HG03135 (cell line): Measurements from ENCODE around the gene WHRN.
A peak's percentile ranks its signal among the peaks of the same experiment; 100 is the strongest.

Source experiments
- ATAC-seq: cut with Tn5 transposase; IDR thresholded peaks from one replicate; pipeline ENCODE4 v1.9.1; 2021; ENCODE audit warnings: mild to moderate bottlenecking, moderate library complexity; ENCODE audit not compliant: unreplicated experiment

Gene WHRN

GRCh38 chr9:114505187-114506081 is at the start of gene WHRN:
WHRN (minus strand) TSS chr9:114505473; CDS start chr9:114504801, 672 bp downstream.
- peak; percentile 75 for ATAC-seq

DNA sequence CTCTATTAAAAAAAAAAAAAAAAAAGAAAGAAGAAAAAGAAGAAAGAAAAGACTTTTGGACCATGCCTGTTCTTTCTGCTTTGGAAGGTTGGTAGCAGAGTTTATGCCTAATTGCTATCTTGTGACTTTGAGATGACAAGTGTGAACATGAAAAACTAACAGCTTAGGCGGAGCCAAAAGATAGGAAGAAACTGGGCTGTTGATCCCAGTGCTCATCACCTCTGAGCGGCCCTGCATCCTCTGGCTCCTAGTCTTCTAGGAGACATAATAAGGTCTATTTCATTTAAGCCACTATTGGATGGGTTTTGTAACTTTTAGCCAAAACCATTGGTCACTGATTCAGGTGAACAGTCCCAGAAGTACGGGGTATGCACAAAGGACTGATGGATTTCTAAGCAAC is 47.9 kb upstream of the WHRN start:
- ATAC-seq, result no peak

- no peak for ATAC-seq
Measured at GRCh38 chr9:114552706-114553105, 47.4 kb upstream of the WHRN start.

DNA sequence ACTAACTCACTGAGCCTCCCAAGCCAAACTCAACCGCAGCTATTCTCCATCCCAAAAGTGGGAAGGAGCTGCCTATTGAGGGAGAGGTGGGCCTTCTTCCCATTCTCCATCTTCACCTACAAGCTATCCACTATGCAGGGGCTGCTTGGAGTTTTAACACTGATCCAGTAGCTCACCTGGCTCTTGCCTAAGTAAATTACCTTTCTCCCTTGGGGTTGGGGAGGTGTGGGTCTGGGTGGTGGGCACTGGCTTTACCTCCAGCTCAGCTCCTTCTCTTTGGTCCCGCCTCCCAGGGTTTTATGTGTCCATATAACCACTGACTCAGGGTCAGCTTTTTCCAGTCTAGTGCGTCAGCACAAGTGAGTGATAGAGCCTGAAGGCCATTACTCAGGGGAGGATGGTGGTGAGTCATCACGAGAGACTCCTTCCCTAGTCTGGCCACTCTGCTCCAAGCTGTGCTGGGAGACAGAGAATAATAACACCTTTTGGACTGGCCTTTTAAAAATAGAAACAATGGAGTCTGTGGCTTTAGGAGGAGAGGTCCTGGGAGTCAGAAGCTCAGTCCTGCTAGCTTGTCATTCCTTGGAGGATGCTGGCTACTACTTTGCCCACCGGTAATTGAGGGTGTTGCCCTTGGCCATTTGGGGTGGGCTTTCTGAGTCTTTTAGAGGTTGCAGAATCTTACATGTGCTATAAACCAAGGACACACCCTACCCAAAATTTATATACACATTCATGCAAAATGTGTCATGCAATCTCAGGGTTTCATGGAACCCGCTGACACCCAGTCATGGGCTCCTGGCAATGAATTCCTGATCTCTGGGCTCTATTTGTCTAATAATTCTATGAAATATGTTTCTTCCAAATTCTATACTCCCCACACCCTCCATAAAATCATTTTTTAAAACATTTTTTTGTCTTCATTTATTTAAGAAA is 46.7 kb upstream of the WHRN start:
- no peak for ATAC-seq

- no peak for ATAC-seq
Measured at GRCh38 chr9:114549697-114550330, 44.5 kb upstream of the WHRN start.

GRCh38 chr9:114546851-114547250 is 41.6 kb upstream of the WHRN start:
- no peak for ATAC-seq

DNA sequence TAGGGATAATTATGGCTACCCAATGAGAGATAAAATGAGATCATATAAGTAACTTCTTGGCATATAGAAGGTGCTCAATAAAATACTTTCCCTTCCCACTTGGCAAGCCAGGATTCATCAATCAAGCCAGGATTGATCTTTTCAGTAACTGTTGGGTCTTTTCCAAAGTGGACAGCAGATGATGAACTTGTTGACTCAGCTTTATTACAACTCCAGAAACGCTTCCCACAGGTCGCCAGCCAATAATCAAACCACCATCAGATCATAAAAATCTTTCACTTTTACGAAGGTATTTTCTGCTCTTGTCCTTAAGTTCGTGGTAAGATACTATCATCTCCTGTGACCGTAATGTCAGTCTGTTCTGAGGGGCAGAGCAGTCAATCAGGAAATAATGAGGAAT is 39.8 kb upstream of the WHRN start:
- no peak for ATAC-seq

DNA sequence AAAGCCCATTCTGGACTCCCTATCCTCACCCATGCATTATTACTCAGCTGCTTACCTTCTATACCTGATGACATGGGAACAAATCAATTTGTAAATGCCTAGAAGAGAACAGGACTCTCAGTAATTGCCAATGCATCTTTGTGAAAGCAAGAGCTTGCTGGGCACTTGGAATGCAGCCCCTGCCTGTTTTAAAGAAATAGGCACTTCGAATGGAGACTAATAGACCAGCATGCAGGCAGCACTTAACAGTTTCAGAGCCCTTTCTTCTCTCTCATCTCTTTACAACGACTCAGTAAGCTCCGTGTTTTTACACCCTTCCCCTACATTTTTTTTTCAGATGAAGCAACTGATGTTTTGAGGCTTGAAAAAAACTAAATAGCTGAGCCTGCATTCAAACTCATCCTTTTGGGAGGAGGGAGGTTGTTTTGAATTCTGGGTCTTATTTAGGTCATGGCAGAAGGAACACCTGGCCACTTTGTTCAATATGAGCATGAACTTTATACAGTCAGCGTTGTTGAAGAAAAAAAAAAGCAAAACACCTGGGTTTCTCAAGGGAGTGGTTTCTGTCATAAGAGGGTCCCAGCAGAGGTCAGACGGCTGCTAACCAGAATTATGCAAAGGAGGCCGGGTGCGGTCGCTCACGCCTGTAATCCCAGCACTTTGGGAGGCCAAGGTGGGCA is 34.6 kb upstream of the WHRN start:
- no peak for ATAC-seq

DNA sequence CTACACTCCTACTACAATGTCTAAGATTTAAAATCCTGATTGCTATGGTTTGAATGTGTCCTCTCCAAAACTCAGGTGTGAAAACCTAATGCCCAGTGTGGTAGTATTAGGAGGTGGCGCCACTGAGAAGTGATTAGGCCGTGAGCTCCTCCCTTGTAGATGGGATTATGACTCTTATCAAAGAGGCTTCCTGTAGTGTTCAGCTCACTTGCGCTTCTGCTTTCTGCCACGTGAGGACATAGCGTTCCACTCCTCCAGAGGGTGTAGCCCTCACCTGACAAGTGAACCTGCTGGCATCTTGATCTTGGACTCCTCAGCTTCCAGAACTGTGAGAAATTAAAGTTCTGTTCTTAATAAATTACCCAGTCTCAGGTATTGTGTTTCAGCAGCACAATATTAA is 33.0 kb upstream of the WHRN start:
- no peak for ATAC-seq

- ATAC-seq, result no peak
Measured at GRCh38 chr9:114532561-114533237, 27.4 kb upstream of the WHRN start.

- ATAC-seq, result no peak
Measured at GRCh38 chr9:114529285-114529684, 24.0 kb upstream of the WHRN start.

DNA sequence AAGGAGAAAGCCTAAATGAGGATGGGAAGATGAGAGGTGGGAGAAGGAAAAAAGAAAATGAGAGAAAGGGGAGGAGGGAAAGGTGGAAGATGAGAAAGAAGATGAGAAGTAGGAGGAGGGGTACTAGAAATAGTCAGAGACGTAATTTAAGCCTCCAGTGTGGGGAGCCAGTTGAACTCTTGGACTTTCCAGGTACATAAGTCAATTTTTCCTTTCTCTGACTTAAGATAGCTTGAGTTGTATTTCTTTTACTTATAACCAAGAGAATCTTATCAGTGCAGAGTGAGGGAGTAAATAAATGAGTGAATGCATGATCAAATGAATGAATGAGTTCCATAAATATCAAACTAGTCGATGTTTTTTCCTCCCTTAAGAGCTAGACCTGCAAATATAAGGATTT is 21.5 kb upstream of the WHRN start:
- no peak for ATAC-seq

DNA sequence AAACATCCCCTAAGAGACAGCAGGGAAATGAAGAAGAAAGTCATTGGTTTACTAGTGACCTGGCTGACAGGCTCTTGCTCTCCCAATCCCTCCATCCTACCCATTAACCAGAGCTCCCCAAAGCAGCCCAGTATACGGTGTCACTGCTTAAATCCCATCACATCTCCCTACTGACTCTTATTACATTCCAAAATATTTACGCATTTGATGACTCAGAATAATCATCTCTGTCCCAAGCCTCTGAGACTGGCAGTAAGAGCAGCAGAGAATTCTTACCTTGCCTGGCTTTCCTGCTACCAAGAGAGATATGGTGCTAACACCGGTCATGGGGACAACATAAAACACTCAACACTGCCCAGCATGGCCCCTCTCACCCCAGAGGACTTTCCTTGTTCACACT is 20.2 kb upstream of the WHRN start:
- ATAC-seq, result no peak

GRCh38 chr9:114524247-114524681 is 19.0 kb upstream of the WHRN start:
- no peak for ATAC-seq

DNA sequence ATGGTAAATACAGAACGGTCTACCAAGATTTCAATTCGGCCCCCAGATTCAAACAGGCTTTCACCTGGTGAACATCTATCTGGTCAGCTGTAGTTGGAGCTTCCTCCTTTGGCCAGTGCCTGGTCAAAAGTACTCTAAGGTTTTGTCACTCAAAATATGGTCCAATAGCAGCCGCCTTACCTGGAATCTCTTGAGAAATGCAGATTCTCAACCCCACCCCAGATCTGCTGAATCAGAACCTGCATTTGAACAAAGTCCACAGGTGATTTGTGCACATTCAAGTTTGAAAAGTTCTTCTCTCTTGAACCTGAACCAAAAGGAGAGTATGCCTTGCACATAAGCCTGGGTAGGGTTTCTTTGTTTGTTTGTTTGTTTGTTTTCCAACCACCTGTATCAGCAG is 17.6 kb upstream of the WHRN start:
- ATAC-seq, result no peak

GRCh38 chr9:114522286-114522685 is 17.0 kb upstream of the WHRN start:
- ATAC-seq, result no peak

DNA sequence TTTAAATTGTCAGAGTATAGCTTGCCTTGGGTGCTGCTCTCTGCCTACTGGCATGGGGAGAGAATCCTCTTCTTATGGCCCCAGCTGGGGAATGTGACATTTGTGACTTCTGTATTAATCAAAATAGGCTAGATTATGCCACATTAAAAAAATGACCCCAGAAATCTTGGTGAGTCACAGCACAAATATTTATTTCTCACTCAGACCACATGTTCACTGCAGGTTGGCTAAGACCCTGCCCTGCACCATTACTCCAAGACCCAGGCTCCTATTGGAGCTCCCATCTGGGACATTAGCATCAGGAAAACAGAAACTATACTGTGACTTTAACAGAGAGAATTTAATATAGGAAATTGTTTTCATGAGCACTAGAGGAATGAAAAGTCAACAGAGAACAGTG is 16.6 kb upstream of the WHRN start:
- ATAC-seq, result no peak

- ATAC-seq, result peak; percentile 76
Measured at GRCh38 chr9:114518599-114519022, 13.3 kb upstream of the WHRN start.

DNA sequence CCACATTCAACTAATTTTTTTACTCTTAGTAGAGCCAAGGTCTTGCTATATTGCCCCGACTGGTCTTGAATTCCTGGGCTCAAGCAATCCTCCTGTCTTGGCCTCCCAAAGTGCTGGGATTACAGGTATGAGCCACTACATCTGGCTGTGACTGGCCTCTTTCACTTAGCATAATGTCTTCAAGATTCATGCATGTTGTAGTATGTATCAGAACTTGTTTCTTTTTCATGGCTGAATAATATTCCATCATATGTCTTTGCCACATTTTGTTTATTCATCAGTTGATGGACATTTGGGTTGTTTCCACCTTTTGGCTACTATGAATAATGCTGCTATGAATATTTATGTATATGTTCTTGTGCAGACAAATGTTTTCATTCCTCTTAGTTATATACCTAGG is 12.8 kb upstream of the WHRN start:
- ATAC-seq, result no peak

DNA sequence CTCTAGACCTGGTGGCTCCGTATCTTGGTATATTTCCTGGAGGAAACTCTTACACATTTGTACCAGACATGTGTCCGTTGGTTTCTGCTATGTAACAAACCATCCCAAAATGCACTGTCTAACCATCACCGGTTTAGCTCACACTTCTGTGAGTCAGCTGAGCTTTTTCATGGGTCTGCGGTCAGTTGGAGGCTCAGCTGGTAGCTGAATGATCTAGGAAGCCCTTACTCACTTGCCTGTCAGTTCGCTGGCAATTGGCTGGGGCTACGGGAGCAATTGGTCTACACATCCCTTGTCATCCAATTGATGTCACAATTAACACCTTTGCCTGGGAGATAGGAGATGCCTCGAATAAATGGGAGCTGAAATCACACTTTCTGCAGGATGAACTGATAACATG is 11.6 kb upstream of the WHRN start:
- no peak for ATAC-seq
